GM21447 (cell line): ENCODE results near the gene PTPRU.

Source experiments
- ATAC-seq: cut with Tn5 transposase; IDR thresholded peaks from one replicate; pipeline ENCODE4 v1.9.1; 2021; ENCODE audit not compliant: unreplicated experiment

The PTPRU gene

GRCh38 chr1:29259802-29260441 lies 23.6 kb downstream of the PTPRU start:
- ATAC-seq: no peak

- no peak for ATAC-seq
Observed at GRCh38 chr1:29260531-29260930, 24.2 kb downstream of the PTPRU start.

DNA sequence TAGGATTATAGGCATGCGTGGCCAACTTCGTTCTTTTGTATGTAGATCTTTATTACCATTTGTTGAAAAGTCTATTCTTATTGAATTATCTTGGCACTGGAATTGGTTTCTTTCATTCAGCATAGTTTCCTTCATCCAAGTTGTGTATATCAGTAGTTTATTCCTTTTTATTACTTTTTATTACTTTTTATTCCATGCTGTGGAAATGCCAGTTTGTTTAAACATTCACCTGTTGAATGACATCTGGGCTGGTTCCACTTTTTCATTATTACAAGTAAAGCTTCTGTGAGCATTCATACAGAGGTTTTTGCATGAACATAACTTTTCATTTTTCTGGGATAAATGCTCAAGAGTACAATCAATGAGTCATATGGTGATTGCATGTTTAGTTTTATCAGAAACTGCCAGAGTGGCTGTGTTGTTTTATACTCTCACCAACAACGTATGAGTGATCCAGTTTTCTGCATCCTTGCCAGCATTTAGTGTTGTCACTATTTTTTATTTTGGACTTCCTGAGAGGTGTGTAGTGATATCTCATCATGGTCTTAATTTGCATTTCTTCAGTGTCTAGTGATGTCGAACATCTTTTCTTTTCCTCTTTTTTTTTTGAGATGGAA lies 28.6 kb downstream of the PTPRU start:
- no peak for ATAC-seq

- no peak for ATAC-seq
Observed at GRCh38 chr1:29266912-29267311, 30.6 kb downstream of the PTPRU start.

- no peak for ATAC-seq
Observed at GRCh38 chr1:29267321-29268070, 31.2 kb downstream of the PTPRU start.

- ATAC-seq: no peak
Observed at GRCh38 chr1:29269382-29269781, 33.1 kb downstream of the PTPRU start.

GRCh38 chr1:29270929-29271521 lies 34.7 kb downstream of the PTPRU start:
- ATAC-seq: no peak

DNA sequence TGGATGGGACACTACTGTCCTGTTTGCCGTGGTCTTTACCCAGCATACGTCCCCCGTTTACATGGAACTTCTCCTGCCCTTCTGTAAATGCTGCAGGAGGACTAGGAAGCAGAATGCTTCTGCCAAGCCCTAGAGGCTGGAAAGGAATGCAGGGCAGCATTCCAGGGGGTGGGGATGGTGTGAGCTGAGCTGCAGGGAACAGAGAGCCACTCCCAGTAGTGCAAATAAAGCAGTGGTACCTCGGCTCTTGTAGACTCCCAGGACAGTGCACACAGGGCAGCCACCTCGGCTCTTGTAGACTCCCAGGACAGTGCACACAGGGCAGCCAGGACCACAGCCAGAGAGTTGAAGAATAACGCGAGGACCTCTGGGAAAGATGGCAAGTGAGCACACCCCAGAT lies 35.4 kb downstream of the PTPRU start:
- ATAC-seq: no peak

DNA sequence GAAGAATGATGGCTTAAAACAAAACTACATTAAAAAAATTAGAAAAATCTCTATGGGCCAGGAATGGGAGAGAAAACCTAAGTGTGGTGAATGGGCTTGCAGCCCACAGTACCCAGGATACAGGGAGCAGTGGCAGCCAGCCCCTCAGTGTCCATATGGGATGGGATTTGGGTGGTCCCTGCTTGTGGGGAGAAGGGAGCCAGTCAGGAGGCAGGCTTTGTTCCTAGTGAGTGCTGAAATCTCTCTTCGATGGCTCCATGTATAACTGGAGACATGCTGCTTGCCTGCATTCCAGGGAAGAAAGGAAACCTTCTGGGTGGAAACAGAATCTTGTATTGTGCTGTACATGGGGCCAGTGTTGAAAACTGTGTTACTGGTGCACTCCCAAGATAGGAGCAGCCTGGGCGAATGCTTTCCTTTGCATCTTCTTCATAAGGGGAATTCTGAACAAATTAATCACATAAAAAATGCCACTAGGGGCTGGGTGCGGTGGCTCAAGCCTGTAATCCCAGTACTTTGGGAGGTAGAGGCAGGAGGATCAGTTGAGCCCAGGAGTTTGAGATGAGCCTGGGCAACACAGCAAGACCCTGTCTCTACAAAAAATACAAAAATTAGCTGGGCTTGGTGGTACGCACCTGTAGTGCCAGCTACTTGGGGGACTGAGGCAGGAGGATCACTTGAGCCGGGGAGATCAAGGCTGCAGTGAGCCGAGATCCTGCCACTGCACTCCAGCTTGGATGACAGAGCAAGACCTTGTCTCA lies 36.0 kb downstream of the PTPRU start:
- ATAC-seq: no peak

GRCh38 chr1:29275435-29275834 lies 39.1 kb downstream of the PTPRU start:
- no peak for ATAC-seq

GRCh38 chr1:29278124-29278523 lies 41.8 kb downstream of the PTPRU start:
- no peak for ATAC-seq

GRCh38 chr1:29279406-29279805 lies 43.1 kb downstream of the PTPRU start:
- ATAC-seq: no peak

DNA sequence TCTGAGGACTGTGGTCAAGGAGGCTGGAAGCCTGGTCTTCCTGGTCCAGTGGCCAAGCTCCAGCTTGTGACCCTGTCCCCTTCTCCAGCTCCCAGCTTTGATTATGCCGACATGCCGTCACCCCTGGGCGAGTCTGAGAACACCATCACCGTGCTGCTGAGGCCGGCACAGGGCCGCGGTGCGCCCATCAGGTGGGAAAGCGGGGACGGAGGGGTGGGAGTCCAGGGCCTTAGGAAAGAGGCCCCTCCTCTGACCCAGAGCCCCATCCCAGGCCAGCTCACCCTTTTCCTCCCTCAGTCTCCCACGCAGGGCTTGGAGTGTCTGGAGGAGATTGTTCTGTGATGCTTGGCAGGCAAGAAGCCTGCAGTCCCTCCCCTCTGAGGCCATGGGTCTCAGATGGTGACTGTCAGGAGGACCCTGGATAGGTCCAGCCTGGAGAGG lies 43.6 kb downstream of the PTPRU start:
- ATAC-seq: no peak

DNA sequence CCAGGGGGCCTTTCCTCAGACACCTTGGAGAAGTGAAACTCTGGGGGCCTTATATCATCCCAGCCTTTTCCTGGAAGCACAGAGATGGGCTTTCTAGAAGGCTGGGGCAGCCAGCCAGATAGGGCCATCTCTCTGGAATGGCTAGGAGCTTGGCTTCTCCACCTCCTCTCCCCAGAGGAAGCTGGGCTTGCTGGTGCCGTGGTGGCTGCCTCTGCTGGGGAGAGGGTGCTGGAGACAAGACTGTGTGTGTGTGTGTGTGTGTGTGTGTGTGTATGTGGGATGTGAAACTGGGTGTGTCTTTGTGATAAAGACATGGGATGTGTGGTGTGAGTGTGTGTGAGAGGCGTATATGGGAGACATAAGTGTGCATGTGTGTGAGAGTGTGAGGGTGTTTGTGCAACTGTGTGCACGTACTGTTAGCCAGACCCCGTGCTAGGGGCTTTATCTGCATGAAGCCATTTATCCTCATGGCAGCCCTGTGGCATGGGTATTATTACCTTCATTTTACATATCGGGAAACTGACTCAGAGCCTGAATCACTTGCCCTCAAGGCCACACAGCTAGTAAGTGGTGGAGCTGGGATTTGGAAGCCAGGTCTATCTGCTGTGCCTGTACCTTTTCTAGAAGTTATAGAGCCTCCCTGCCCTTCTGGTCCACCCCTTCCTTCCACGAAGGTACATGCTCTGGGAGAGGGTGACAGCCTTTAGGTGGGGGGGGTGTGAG lies 44.2 kb downstream of the PTPRU start:
- no peak for ATAC-seq

DNA sequence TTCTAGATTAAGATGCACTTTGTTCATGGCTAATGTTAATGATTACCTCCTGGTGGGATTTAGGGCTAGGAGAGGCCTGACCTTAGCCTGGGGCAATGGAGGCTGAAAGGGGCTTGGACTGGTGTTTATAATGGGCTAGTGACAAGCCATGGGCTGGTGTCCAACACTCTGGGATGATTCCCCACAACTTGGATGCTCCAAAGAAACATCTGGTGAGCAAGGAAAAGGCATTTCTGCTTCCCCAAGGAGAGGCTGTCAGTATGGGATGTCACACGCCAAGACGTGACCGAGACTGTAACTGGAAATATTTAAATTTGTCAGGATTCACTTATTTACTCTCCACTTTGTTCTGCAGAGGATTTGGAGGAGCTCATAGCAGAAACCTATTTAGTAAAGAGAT lies 45.2 kb downstream of the PTPRU start:
- ATAC-seq: no peak

DNA sequence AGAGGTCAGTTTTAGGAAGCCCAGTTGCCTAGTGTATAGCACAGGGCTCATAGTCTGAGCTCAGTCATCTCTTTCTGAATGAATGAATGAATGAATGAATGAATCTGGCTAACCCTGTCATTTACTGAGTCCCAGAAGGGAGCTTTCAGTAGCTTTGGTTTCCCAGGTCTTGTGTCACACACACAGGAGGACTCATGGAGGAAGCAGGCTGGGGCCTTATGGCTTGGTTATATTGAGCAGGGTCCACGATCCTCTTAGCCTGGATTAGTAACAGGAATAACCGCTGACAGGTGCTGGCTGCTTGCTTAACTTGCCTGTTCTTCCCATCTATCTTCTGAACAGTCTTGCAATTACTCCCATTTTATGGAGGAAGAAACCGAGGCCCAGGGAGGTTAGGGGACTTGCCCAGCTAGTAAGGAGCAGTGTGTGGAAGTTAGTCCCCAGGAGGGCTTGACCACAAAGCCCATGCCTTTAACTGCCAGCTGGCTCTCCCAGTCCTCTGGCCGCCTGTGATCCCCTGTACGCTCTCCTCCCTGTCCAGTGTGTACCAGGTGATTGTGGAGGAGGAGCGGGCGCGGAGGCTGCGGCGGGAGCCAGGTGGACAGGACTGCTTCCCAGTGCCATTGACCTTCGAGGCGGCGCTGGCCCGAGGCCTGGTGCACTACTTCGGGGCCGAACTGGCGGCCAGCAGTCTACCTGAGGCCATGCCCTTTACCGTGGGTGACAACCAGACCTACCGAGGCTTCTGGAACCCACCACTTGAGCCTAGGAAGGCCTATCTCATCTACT lies 46.0 kb downstream of the PTPRU start:
- ATAC-seq: no peak

GRCh38 chr1:29282924-29283803 lies 46.8 kb downstream of the PTPRU start:
- no peak for ATAC-seq

GRCh38 chr1:29283804-29284195 lies 47.5 kb downstream of the PTPRU start:
- ATAC-seq: no peak
